Right lung (tissue), 10 donors: ENCODE measurements around the gene TEX28. TPM values are rescaled to one million over a fixed set of nuclear protein-coding genes. Genes with fewer than 3 reads are reported as not detected.
"Not testable (repeated sequence)": the region's sequence is repeated elsewhere in the genome, so short reads cannot be mapped to it uniquely, and the experiment has no call there.

Experiments
- DNase-seq, 2 donors: peaks; one replicate each; pipeline ENCODE4 v3.0.0-alpha.2; 2013
- long read RNA-seq, 8 donors: transcript quantifications; one replicate each; lab custom pipeline, GENCODE V29; 2026
- polyA plus RNA-seq, 5 donors: library from polyadenylated mRNA; unstranded; fragments of 120-200 nt; gene quantifications; one replicate each; pipeline versions ENCODE4 v1.2.1 to v1.2.3, GENCODE V29; 2013; ENCODE audit warnings: inconsistent platforms in 1 of 5, low replicate concordance in 1 of 5; ENCODE audit not compliant: insufficient read length in 5 of 5, insufficient read depth in 1 of 5

The TEX28 gene, protein sequence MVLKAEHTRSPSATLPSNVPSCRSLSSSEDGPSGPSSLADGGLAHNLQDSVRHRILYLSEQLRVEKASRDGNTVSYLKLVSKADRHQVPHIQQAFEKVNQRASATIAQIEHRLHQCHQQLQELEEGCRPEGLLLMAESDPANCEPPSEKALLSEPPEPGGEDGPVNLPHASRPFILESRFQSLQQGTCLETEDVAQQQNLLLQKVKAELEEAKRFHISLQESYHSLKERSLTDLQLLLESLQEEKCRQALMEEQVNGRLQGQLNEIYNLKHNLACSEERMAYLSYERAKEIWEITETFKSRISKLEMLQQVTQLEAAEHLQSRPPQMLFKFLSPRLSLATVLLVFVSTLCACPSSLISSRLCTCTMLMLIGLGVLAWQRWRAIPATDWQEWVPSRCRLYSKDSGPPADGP
- not detected for polyA plus RNA-seq
- long read RNA-seq, donor 1 = 0 reads
- long read RNA-seq, donor 2 = 0 reads
- long read RNA-seq, donor 3 = 0 reads
- long read RNA-seq, donor 4 = 0 reads
- long read RNA-seq, donor 5 = 0 reads
- long read RNA-seq, donor 6 = 0 reads
- long read RNA-seq, donor 7 = 0 reads
- long read RNA-seq, donor 8 = 0 reads

DNA sequence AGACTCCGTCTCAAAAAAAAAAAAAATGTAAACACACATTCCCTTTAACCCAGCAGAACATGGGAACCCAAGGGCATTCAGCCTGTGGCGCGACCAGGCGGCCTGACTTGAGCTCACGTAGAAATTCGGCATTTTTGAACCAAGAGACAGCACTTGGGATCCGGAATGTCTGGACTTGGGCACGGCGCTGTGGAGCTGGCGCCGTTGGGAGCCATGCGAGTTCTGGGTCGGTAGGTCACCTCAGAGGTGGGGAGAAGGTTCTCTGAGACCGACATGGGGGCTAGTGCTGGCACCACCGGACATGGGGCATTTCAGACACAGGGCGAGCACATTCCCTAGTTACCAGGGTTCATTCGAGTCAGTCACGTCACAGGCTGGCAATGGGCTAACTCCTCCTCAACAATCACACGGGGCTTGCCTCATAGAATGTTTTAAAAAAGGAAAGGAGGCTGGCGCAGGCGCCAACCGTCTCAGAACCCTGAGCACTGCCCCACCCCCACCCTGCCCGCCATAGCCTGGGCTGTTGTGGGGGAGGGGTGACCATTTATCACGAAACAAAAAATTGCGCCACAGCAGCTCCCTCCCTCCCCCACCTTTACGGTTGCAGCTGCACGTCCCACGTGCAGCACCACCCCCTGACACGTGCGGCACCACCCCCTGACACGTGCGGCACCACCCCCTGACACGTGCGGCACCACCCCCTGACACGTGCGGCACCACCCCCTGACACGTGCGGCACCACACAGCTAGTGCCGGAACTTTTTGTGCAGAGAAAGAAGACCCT is at the start of gene TEX28:
Gene TEX28, minus strand, starts transcription at position 334 of the 784 bp plus-strand sequence. CDS start 3,007 bp downstream, outside the sequence.
- no peak for DNase-seq

DNA sequence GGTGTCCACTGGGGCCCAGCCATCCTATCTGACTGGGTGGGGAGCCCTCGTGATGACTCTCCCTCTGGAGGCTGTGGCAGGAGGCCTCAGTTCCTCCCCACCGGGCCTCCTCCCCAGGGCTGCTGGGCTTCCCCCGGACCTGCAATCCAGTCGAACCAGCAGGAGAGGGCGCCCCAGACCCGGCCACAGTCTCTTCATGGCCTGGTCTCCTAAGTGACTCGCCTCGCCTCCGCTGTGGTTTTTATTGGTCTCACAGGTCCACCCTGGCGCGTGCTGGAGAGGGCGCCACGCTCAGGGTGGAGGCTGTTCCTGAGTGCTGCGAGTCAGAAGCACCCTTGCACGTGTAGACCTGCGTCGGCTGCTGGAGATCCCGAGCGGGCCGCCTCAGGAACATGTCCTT is 48.7 kb upstream of the TEX28 start:
- not testable (repeated sequence) for DNase-seq

DNA sequence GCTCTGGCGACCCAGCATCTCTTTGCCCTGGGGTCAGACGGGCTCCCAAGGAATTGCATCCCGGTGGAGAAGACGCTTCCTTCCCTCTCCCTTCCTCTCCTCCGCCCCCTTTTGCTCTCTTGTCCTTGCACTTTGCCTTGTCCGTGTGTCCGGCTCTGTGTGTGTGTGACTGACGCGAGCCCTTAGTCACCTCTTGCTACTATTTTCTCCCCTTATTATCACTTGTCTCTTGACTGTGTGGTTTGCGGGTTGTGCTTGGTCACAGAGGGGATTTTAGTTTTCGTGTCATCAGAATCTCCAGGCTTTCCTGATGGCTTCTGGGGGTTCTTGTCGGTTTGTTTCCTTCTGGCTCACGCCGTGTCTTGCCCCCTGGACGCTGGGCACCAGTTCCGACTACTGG is 48.1 kb upstream of the TEX28 start:
- DNase-seq = not testable (repeated sequence)

DNA sequence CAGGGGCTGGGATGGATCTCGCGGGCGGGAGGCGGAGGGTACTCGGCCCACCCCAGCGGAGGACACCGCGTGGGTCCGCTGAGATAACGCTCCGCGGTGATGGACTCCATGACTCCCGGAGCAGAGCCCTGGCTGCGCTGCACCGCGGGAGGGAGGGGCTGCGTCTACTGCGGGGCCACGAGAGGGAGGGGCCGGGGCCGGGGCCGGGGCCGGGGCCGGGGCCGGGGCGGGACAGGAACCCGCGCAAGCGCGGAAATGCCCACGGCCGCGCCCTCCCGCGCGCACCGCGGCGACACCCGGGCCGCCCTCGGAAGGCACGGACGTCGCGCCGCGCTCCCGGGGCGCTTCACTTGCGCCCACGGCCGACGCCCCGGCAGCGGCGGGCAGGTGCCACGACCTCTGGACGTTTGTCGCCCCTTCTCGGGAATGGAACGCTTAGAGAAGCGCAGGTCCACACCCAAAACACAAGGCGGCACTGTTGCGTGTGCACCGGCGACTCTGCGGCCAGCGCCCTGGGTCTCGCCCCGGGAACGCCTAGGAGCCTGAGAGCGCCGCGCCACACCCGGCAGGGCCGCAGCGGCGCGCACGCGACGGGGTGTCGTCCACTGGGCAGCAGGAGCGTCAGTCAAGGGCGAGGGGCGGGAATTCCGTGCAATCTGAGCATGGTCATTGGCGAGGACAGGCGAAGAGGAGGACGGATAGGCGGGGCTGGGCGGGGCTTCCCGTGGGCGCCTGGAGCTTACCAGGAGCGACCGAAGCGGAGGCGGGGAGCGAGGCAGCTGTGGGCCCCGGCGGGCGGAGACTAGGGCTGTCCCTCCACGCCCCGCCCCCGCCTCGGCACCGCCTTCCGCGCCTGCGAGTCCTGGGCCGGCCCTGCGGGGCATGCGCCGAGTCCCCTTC is 46.7 kb upstream of the TEX28 start:
- DNase-seq = not testable (repeated sequence)

DNA sequence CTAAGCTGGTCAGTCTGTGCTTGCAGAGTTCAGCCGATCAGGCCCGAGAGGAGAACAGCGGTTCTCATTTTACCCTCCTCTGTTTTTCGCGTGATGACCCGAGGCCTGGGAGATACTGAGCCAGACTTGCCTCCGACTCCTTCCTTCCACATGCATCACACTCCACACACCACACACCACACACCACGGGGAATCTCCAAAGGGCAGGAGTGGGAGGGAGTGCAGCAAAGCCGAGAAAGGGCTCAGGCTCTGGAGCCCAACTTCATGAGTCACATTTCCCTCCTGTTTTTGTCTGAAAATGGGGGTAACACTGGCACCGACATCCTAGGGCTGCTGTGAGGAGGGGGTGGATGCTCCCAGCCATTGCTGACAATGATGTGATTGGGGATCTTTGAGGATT is 39.6 kb upstream of the TEX28 start:
- DNase-seq = no peak

DNA sequence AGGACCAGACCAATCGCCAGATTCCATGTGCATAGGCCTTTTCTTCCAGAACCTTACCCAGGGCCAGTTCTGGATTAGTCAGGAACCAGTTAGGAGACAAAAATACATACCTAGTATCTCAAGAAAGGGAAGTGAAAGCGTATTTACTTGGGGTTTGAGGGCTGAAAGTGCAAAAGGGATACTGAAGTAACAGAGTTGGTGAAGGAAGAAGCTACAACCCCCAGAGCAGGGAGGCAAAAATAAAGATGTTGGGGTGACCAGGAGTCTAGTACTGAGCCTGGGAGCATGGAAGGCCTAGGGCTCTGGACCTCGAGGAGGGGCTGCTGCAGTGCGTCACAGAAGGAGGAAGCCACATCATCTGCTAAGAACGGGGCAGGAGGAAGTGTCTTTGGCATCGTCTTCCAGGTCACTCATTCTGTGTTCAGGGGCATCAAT is 38.9 kb upstream of the TEX28 start:
- DNase-seq = no peak

DNA sequence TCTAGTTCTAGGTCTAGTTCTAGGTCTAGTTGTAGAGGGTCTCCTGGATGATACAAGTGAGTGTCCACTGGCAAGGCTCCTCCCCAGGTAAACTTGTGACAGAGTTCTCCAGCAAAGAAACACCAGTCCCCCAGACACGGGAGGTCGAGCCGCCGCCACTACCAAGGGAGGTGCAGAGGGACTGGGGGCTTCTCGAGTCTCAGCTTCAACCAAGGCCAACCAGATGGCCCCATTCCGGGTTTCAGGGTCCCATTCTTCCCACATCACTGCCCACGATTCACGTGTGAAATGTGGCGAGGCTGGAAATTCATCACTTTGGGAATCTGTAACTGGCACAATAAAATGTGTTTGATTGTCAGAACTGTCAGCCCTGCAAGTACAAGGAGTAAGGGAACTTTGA is 38.2 kb upstream of the TEX28 start:
- DNase-seq = no peak

DNA sequence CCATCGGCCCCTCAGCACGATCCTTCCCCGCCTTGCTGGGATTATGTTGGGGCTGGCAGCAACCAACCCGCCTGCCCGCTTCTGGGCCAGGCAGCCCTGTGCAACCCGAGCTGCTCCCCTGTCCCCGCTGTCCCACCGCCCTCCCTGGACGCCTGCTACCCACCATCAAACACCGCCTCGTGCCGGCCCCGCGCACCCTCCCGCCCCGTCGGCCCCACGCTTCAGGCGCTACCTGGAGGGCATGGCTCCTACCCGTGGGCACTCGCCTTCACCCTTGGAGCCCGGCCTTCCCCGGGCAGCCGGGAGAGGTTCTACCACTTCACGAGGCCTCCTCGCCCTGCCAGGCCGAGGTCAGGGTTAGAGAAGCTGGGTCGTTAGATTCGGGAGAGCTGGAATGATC is 37.6 kb upstream of the TEX28 start:
- no peak for DNase-seq

DNA sequence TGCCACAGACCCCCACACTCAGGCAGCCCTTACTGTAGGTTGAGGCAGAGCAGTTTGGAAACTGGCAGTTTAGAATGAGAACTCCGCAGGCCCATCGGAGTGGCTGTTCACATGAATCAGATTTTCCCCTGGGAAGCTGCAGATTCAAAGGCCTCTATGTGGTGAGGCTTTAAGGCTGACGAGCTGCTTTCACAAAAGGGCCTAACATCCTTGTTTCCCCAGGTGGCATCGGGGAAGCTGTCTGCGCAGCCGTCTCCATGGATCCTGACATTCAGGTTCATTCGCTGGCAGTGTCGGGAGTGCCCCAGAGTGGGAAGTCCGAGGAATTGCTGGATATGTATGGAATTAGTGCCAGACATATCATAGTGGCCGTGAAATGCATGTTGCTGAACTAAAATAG is 34.4 kb upstream of the TEX28 start:
- DNase-seq = no peak

DNA sequence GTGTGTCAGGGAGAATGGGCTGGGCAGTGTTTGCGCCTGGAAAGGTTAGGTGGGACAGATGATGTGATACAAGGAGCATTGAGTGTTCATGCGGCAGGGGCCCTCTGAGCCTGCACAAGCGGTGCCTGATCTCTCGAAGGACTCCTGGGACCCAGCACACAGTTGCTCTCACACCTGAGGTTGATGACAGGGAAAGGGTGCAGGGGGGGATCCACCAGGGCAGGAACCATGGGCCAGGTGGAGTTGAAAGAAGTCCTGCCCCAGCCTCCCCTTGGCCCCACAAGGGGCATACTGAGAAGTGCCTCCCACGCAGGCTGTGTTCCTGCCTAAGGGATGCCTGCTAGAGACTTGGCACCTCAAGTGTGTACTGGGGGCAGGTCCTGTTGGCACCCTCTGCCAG is 33.7 kb upstream of the TEX28 start:
- DNase-seq = no peak

DNA sequence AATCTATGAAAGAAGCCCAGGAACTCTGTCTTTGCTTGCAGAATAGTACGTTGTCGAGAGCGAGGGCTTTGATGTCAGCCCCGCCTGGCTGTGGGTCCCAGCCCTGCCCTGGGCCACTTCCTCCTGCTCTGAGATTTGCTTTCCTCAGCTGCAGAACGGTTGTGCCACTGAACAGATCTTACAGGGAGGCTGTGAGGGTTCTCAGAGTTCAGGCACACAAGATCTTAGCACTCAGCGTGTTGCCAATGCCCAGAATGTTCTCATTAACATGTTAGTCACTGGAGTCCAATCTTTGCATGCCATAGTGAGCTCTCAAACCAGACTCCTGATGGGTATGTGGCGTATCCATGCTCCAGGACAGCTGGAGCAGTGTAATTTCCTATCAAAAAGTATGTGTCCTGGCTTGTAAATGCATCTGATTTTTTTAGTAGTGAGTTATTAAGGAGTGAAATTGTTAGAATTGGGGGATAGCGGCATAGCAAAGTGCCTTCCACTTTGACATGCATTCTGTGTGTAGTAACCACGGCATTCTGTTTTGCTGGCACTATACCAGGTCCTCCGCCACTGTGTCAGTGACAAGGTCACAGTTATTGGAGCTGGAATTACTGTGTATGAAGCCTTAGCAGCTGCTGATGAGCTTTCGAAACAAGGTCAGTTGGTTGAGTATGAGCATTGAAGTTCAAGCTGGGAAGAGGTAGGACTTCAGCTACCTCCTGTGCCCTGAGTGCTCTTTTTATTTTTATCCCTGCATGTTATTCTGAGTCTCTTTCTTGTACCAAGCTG is 32.3 kb upstream of the TEX28 start:
- DNase-seq = no peak

DNA sequence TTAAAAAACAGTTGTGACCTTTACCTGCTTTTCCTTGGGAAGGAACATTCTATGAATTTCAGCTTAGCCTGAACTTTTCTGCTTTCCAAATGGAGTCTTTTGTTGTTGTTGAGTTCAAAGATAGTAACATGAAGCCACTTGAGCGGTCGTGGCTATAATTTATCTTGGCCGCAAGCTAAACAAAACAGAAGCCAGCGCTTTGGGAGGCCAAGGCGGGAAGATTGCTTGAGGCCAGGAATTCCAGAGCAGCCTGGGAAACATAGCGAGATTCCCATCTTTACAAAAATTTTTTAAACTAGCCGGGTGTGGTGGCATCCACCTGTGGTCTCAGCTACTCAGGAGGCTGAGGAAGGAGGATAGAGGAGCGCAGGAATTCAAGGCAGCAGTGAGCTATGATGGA is 30.6 kb upstream of the TEX28 start:
- DNase-seq = no peak

DNA sequence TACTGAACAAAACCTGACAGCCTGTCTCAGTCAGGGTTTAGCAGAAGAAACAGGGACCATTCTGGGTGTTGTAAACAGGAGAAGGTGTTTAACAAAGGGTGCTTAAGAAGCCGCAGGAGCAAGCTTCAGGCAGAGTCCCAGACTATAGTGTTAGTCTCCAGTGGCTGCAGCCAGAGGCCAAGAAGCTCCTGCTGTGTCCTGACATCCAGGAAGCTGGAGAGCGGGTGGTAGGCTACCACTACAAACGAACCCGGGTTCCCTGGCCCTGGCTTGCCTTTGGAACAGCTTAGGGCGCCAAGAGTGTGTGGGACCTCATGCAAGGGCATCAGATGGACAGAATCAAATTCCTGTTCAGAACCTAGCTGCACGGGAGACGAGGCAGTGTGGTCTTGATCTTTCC is 28.6 kb upstream of the TEX28 start:
- no peak for DNase-seq

DNA sequence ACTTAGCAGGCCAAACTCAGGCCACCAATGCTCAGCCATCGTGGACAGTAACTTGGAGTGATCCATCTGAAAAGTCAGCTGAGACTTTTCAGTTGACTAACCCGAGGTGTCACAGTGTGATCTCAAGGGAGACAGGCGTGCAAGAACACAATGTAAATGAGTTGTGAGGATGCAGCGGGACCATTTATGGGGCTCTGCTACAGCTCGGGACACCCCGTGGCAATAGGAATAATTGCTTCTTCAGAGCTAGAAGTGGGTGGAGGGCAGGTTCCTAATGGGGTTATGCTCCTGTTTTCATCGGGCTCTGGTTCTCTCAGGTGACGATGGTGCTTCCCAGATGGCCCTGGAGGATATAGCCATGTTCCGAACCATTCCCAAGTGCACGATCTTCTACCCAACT is 28.0 kb upstream of the TEX28 start:
- no peak for DNase-seq

DNA sequence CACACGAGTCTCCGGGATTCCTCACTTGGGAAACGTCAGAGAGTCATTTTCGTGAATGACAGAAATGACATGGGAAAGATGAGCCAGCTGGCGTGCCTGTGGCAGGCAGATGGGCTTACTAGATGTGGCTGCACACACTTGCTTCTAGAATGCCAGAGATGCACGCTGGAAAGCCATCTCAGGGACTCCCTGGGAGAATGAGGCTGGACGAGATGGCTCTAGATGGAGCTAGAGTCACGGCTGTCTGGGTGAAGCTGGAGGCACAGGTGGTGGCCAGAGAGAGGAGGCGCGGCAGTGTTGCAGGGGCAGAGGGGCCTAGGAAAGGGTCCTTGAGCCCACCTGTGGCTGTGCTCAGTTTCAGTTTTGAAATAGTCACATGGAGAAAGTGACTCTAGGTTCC is 26.7 kb upstream of the TEX28 start:
- no peak for DNase-seq

DNA sequence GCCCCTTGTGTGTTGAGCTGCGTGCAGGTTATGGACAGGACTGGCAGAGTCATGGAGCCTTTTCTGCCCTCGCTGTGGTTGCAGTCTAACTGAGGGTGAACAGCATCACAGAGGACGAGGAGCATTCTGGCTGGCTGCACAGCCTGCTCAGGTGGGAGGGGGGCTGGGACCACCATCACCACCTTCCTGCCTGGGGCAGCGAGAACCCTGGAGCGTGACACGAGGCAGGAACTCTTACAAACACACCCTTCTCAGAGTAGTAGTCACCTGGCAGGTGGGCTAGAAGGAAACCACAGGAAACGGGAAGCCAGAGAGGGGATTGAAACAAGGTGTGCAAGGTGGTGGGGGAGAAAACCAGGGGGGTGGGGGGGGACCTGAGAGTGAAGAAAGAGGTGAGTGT is 26.2 kb upstream of the TEX28 start:
- DNase-seq = no peak

DNA sequence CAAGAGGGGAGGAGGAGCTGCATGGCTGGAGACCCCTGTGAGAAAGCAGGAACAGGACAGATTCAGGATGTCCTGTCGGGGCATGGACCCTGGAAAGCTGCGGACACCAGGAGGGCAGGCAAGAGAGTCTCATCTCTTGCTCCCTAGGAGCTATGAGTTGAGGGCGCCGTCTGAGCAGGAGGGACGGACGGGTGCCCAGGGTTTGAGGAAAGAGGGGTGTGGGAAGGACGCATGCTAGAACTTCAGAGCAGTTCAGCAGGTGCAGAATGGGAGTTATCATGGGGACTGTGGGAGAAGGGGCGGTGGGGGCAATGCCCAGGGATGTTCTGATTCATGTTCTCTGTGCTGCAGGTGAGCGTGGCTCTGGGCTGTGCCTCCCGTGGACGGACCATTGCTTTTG is 25.5 kb upstream of the TEX28 start:
- DNase-seq = no peak

DNA sequence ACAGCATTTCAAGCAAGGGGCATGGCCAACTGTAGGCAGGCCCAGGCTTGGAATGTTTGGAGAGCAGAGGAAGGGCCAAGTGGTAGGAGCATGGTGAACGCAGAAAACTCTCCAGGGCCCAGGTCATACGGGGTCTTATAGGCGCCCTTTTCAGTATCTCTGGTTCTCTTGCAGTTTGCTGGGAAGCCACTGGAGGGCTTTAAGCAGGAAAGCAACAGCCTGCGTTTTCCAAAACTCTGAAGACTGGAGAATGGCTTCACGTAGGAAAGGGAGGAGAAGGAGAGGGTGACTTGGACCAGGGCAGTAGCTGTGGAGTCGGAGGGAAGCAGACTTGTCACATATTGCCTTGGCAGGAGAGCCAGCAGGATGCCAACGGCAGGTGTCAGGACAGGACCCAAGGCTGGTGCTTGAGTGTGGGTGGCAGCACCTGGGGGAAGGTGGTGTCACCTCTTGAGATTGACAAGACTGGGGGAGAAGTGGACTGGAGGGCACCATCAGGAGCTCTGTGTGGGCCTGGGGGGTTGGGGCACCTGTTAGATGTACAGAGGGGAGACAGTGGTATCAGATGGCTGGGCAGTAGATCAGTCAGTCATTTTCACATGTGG is 22.6 kb upstream of the TEX28 start:
- DNase-seq = no peak

DNA sequence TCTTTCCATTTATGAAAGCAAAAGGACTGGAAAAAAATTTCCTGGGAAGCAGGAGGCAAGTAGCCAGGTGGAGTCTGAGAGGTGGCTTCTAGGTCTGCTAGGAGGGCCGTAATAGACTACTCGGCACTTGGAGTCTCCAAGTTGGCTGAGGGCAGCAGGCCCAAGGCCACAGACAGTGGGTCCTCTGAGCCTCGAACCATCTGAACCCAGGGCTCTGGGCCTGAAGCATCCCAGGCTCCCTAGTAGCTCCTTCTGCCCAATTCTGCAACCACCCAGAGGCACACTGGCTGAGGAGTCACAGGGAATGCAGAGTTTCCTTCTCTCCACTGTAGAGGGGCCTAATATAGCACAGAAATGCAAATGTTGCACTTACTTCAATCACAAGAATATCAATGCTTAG is 20.5 kb upstream of the TEX28 start:
- no peak for DNase-seq

DNA sequence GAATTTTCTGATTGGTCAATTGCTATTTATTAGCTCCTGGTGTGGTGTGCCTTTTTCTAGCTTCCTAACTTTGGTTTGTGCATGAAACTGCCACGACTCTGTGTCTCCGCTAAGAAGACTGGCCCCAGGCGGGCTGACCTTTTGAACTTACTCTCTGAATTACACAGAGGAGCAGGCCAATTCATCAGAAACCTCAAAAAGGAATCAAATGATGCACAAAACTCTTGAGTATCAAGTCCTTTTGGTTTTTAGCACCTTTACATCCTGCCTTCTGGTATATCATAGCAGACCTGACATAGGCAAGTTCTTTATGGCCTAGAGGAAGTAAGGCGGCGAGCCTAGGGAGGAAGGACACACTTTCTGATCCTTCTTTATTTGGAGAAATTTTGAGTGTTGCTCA is 18.2 kb upstream of the TEX28 start:
- DNase-seq = no peak
